Transverse colon (tissue), 4 donors: ENCODE data around the gene PGM5. TPM values are rescaled to one million over a fixed set of nuclear protein-coding genes. Genes with fewer than 3 reads are reported as not detected.
A peak's percentile ranks its signal among the peaks of the same experiment; 100 is the strongest.

ENCODE experiments used
- DNase-seq: peaks from one replicate; pipeline ENCODE4 v3.0.0-alpha.2; 2019
- H3K27ac ChIP-seq, 4 donors: fragments of 200-600 bp; sonication (generic); 2 replicates each; pipeline ENCODE4 v1.5.1; 2016 to 2018; ENCODE audit warnings: inconsistent platforms in 4 of 4
- H3K27me3 ChIP-seq: fragments of 200-600 bp; sonication (generic); 2 replicates; pipeline ENCODE4 v1.5.1; 2017; ENCODE audit warnings: inconsistent platforms
- H3K36me3 ChIP-seq, 4 donors: fragments of 200-600 bp; sonication (generic); 2 replicates each; pipeline ENCODE4 v1.5.1; 2017 to 2019; ENCODE audit warnings: inconsistent platforms in 4 of 4
- H3K4me1 ChIP-seq, 4 donors: fragments of 200-600 bp; sonication (generic); 2 replicates each; pipeline ENCODE4 v1.5.1; 2017 to 2020; ENCODE audit warnings: inconsistent platforms in 4 of 4
- H3K4me3 ChIP-seq, 4 donors: fragments of 200-600 bp; sonication (generic); 1 replicate in 1 of 4; 2 replicates in 3 of 4; pipeline versions ENCODE4 v1.5.1 to v1.6.1; 2017 to 2019; ENCODE audit warnings: inconsistent platforms in 4 of 4
- H3K9me3 ChIP-seq, 2 donors: fragments of 200-600 bp; sonication (generic); 2 replicates each; pipeline ENCODE4 v1.5.1; 2017 to 2019; ENCODE audit warnings: inconsistent platforms in 2 of 2
- CTCF ChIP-seq, 5 experiments: fragments of 200-600 bp in 3 of 5; fragments of 450-650 bp in 2 of 5; sonication (generic) in 3 of 5; IDR thresholded peaks; 1 replicate in 2 of 5; 2 replicates in 3 of 5; pipeline ENCODE4 v1.5.1; 2016 to 2017; ENCODE audit warnings: antibody characterized with exemption in 5 of 5, inconsistent platforms in 3 of 5, mild to moderate bottlenecking in 2 of 5, moderate library complexity in 1 of 5
- EP300 ChIP-seq: sonication (generic); formaldehyde crosslinking; IDR thresholded peaks from one replicate; pipeline ENCODE4 v1.6.1; 2017; ENCODE audit warnings: antibody characterized with exemption, low read depth
- POLR2A ChIP-seq: fragments of 450-650 bp; IDR thresholded peaks from one replicate; pipeline ENCODE4 v1.6.1; 2016; ENCODE audit warnings: antibody characterized with exemption, mild to moderate bottlenecking, moderate library complexity
- POLR2AphosphoS5 ChIP-seq, 3 donors: sonication (generic); formaldehyde crosslinking; IDR thresholded peaks; one replicate each; pipeline ENCODE4 v1.6.1; 2016; ENCODE audit warnings: antibody characterized with exemption in 3 of 3
- WGBS, 2 donors: methylation state at CpG; one replicate each; pipeline ENCODE4 v1.1.5; 2018; ENCODE audit warnings: low coverage in 1 of 2; 5-methylcytosine and 5-hydroxymethylcytosine counted together
- in situ Hi-C, 4 donors: fragments of 200-750 bp; cut with MboI; loops; one replicate each; pipeline versions ENCODE4 v1.15.0 to v1.15.1; 2017; ENCODE audit warnings: low sequenced_read_pairs in 3 of 4, low pct_ligation_motif_present in 1 of 4, low pct_unique_long_range_greater_than_20kb in 1 of 4
- intact Hi-C: fragments of 100-400 bp; cut with DNase I; formaldehyde crosslinking; loops from one replicate; pipeline ENCODE4 v1.15.1; 2023; ENCODE audit warnings: low total_unique reads
- total RNA-seq, 4 donors: library from RNA; depleted of rRNA; stranded (reverse); fragments of >200 nt; gene quantifications; one replicate each; pipeline ENCODE4 v1.1.0, GENCODE V29; 2016

PGM5 gene
- total RNA-seq, 4 donors from 2014 or later: 78.2 to 94.9 (median 89.4) TPM

- in situ Hi-C loops: no loop called here
- intact Hi-C loops: no loop called here
- Histone ChIP-seq H3K27ac (peak overlapping the region; percentile 35 to 83 (median 52)), H3K4me3 (no peak overlapping the region), H3K36me3 (no peaks in the 10 kb centered on the region), H3K9me3 (no peaks in the 10 kb centered on the region), H3K4me1 (peaks cover 0 to 34% (median 9%) of the 10 kb centered on the region in 4 donors), H3K27me3 (no peaks in the 10 kb centered on the region)
- TF ChIP-seq POLR2AphosphoS5 (IDR thresholded peaks at IDR 0.05): no peak
- no peak for TF ChIP-seq EP300
- TF ChIP-seq POLR2A: no peak
- TF ChIP-seq CTCF (IDR thresholded peaks at IDR 0.05): no peak
- no peak for DNase-seq
- WGBS, 2 donors: 82 to 91% methylated on average over 5 to 13 of the region's 13 CpGs
Observed at GRCh38 chr9:68454579-68455334, 98.3 kb downstream of the PGM5 start.

DNA sequence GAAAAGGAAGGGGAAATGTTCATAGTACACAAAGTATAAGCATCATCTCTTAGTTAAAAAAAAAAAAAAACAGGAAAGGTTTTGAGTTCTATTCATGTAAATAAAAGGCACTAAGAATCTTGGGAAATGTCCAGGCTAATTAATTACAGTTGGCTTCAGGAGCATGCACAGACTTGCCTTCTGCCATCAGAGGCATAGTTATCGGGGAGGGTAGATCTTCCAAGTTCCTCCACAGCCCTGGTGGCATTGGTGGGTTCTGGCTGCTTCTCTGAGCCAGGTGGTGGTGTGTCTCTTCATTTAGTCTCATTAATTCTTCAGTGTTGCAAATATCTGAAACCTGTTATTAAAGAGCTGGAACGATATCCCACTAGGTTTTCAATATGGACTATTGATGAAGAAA lies 99.0 kb downstream of the PGM5 start:
- Histone ChIP-seq H3K4me1 (peaks cover 0 to 34% (median 9%) of the 10 kb centered on the region in 4 donors), H3K27me3 (no peaks in the 10 kb centered on the region), H3K27ac (peak overlapping the region; percentile 35 to 83 (median 52)), H3K4me3 (no peak overlapping the region), H3K9me3 (no peaks in the 10 kb centered on the region), H3K36me3 (no peaks in the 10 kb centered on the region)
- DNase-seq: no peak
- in situ Hi-C loops: no loop called here
- TF ChIP-seq POLR2A (no peak), CTCF (IDR thresholded peaks at IDR 0.05) (no peak), POLR2AphosphoS5 (IDR thresholded peaks at IDR 0.05) (no peak), EP300 (no peak)
- intact Hi-C loops: no loop called here
- WGBS, 2 donors: 64 to 71% methylated on average over 2 of the region's 2 CpGs

DNA sequence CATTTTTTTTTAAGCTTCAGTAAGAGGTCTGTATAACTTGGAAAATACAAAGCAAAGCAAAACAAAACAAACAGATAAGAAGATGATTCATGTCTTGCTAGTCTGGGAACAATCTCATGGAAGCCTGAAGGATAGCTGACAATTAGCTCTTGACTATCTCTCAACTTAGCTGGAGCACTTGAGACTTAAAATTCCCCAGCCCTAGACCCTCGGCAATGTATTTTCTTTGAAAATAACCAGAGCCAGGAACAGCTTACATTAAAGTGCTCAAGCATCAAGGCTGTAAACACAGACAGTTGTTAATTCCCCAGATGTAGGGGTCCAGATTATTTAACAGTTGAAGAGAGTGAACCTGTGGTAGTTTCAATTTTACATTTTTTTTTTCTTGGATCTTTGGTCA lies 101.4 kb downstream of the PGM5 start:
- Histone ChIP-seq H3K27ac (peak overlapping the region; percentile 23 to 83 (median 56)), H3K4me3 (no peak overlapping the region), H3K9me3 (no peaks in the 10 kb centered on the region), H3K36me3 (no peaks in the 10 kb centered on the region), H3K27me3 (no peaks in the 10 kb centered on the region), H3K4me1 (peaks cover 0 to 43% (median 9%) of the 10 kb centered on the region in 4 donors)
- WGBS, 2 donors: 30 to 43% methylated on average over 1 of the region's 1 CpG
- DNase-seq: no peak
- intact Hi-C loops (no loop called here), in situ Hi-C loops (no loop called here)
- TF ChIP-seq POLR2AphosphoS5 (IDR thresholded peaks at IDR 0.05): no peak
- TF ChIP-seq EP300: no peak
- no peak for TF ChIP-seq CTCF (IDR thresholded peaks at IDR 0.05)
- no peak for TF ChIP-seq POLR2A

DNA sequence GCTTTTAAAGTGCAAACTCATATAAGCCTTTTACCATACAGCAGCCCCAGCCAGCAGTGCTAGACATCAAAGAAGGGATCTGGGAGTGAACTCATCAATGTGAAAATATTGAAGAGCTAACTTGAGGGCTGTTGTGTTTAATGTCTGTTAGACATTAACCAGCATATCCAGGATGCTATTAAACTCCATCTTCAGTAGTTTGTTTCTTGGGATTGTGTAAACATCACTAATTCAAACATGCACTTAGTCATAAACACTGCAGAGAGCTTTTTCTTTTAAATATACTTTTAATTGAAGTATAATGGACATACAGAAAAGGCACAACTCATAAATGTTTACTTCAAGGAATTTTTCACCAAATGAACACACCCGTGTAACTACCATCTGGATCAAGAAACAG lies 102.5 kb downstream of the PGM5 start:
- Histone ChIP-seq H3K36me3 (no peaks in the 10 kb centered on the region), H3K4me1 (peaks cover 0 to 43% (median 9%) of the 10 kb centered on the region in 4 donors), H3K4me3 (no peak overlapping the region), H3K27me3 (no peaks in the 10 kb centered on the region), H3K9me3 (no peaks in the 10 kb centered on the region), H3K27ac (peak overlapping the region; percentile 32 to 83 (median 56))
- intact Hi-C loops (no loop called here), in situ Hi-C loops (no loop called here)
- DNase-seq: no peak
- TF ChIP-seq POLR2A: no peak
- peak; percentile 43 to 89 (median 81) for TF ChIP-seq POLR2AphosphoS5 (IDR thresholded peaks at IDR 0.05)
- no peak for TF ChIP-seq EP300
- no peak for TF ChIP-seq CTCF (IDR thresholded peaks at IDR 0.05)
- 36 to 47% methylated on average over 1 of the region's 1 CpG for WGBS, 2 donors
